ENCODE data around the gene MTERF2.
"Not testable (repeated sequence)": the region's sequence is repeated elsewhere in the genome, so short reads cannot be mapped to it uniquely, and the experiment has no call there.

The MTERF2 gene

DNA sequence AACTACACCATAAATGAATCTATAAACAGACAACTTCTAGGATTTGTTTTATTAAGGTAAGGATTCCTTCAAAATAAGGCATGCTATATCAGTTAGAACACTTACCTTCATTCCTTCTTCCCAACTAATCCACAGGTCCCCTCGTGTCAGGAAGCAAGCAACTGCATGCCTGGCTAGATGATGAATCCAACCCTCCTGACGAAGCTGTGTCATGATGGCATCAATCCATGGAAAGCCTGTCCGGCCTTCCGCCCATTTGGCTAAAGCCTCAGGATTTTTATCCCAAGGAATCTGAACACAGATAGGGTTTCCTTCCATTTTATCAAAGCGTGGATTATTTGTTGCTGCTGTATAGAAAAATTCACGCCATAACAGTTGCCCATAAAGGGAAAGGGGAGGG lies 12.5 kb upstream of the MTERF2 start:
- no peak overlapping the region for H3K27ac ChIP-seq (replicated peaks)
- no peak for TF ChIP-seq POLR2AphosphoS5 (IDR thresholded peaks at IDR 0.05; ENCODE audit: low read depth)
- no peak for TF ChIP-seq GABPA (IDR thresholded peaks at IDR 0.05; ENCODE audit: low read depth)
- TF ChIP-seq, protein P1, sequence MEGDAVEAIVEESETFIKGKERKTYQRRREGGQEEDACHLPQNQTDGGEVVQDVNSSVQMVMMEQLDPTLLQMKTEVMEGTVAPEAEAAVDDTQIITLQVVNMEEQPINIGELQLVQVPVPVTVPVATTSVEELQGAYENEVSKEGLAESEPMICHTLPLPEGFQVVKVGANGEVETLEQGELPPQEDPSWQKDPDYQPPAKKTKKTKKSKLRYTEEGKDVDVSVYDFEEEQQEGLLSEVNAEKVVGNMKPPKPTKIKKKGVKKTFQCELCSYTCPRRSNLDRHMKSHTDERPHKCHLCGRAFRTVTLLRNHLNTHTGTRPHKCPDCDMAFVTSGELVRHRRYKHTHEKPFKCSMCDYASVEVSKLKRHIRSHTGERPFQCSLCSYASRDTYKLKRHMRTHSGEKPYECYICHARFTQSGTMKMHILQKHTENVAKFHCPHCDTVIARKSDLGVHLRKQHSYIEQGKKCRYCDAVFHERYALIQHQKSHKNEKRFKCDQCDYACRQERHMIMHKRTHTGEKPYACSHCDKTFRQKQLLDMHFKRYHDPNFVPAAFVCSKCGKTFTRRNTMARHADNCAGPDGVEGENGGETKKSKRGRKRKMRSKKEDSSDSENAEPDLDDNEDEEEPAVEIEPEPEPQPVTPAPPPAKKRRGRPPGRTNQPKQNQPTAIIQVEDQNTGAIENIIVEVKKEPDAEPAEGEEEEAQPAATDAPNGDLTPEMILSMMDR (IDR thresholded peaks at IDR 0.05; ENCODE audit: insufficient read depth, low read length) = no peak
- TF ChIP-seq SPI1 (IDR thresholded peaks at IDR 0.05; ENCODE audit: borderline replicate concordance, low read depth) = no peak
- TF ChIP-seq, protein P2, sequence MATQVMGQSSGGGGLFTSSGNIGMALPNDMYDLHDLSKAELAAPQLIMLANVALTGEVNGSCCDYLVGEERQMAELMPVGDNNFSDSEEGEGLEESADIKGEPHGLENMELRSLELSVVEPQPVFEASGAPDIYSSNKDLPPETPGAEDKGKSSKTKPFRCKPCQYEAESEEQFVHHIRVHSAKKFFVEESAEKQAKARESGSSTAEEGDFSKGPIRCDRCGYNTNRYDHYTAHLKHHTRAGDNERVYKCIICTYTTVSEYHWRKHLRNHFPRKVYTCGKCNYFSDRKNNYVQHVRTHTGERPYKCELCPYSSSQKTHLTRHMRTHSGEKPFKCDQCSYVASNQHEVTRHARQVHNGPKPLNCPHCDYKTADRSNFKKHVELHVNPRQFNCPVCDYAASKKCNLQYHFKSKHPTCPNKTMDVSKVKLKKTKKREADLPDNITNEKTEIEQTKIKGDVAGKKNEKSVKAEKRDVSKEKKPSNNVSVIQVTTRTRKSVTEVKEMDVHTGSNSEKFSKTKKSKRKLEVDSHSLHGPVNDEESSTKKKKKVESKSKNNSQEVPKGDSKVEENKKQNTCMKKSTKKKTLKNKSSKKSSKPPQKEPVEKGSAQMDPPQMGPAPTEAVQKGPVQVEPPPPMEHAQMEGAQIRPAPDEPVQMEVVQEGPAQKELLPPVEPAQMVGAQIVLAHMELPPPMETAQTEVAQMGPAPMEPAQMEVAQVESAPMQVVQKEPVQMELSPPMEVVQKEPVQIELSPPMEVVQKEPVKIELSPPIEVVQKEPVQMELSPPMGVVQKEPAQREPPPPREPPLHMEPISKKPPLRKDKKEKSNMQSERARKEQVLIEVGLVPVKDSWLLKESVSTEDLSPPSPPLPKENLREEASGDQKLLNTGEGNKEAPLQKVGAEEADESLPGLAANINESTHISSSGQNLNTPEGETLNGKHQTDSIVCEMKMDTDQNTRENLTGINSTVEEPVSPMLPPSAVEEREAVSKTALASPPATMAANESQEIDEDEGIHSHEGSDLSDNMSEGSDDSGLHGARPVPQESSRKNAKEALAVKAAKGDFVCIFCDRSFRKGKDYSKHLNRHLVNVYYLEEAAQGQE (IDR thresholded peaks at IDR 0.05; ENCODE audit: insufficient replicate concordance, low read depth) = no peak

DNA sequence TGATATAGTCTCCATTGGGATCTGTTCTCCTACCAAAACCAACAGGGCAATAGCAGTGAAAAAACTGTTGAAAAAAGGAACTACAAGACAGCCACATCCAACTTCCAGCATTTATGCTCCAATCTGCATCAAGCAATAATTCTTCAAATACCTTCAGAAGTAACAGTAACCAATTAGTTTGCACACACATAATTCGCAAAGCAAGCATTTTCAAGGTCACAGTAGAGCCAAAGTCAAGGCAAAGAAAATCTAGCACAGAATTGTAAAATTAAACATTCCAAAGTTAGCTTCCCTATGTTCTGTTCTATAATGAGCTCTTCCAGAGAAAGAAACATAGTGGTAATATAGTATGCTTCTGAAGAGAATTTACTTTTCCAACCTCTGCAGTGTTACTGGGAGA lies 11.0 kb upstream of the MTERF2 start:
- no peak overlapping the region for H3K4me3 ChIP-seq (replicated peaks; ENCODE audit: insufficient read depth, low read length)
- TF ChIP-seq, protein P1 (IDR thresholded peaks at IDR 0.05; ENCODE audit: insufficient read depth, low read length) = no peak
- TF ChIP-seq GABPA (IDR thresholded peaks at IDR 0.05; ENCODE audit: low read depth) (no peak), POLR2AphosphoS5 (IDR thresholded peaks at IDR 0.05; ENCODE audit: low read depth) (no peak), SPI1 (IDR thresholded peaks at IDR 0.05; ENCODE audit: borderline replicate concordance, low read depth) (no peak)
- TF ChIP-seq, protein P2 (IDR thresholded peaks at IDR 0.05; ENCODE audit: insufficient replicate concordance, low read depth) = no peak
- H3K27ac ChIP-seq (replicated peaks) = no peak overlapping the region
- no peak for DNase-seq (ENCODE audit: low read depth in 1 of 2, low spot score in 1 of 2)
- H3K27me3 ChIP-seq (ENCODE audit: insufficient read depth, poor library complexity, severe bottlenecking) = no peaks in the 10 kb centered on the region

More for the DNA sequence above, 12.5 kb upstream of the MTERF2 start:
- no peak overlapping the region for H3K4me3 ChIP-seq (replicated peaks; ENCODE audit: insufficient read depth, low read length)
- no peaks in the 10 kb centered on the region for H3K27me3 ChIP-seq (ENCODE audit: insufficient read depth, poor library complexity, severe bottlenecking)
- no peak for DNase-seq (ENCODE audit: low read depth in 1 of 2, low spot score in 1 of 2)

DNA sequence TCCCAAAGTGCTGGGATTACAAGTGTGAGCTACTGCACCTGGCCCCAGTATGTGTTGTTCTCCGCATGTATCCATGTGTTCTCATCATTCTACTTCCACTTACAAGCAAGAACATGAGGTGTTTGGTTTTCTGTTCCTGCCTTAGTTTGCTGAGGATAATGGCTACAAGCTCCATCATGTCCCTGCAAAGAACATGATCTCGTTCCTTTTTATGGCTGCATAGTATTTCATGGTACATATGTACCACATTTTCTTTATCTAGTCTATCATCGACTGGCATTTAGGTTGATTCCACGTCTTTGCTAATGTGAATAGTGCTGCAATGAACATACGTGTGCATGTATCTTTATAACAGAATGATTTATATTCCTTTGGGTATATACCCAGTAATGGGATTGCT lies 9.2 kb upstream of the MTERF2 start:
- not testable (repeated sequence) for H3K27me3 ChIP-seq (ENCODE audit: insufficient read depth, poor library complexity, severe bottlenecking); DNase-seq (ENCODE audit: low read depth in 1 of 2, low spot score in 1 of 2); H3K27ac ChIP-seq (replicated peaks); H3K4me3 ChIP-seq (replicated peaks; ENCODE audit: insufficient read depth, low read length)

DNA sequence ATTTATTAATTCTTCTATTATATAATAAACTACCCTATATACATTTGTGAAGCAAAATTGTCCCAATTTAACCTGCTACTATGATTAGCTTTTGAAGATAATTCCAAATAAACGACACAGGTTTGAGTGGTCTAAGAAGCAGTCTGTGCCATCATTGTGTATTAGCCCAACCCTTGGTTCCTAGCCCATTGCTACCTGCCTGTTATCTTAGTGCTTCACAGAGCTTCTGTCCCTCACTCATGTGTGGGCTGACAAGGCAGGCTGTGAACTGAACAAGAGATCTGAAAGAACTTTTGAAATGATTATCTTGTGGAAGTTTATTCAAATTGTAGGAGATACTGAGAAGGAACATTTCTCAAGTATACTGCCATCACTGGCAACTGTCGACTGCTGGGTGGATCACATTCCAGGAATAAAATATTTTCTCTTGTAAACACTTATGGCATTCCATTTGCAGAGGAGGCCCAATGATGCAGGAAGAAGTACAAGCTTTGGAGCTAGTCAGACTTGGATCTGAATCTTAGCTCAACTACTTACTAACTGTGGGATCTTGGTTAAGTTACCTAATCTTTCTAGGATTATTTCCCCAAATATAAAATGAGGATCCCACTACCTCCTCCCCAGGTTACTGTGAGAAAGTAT lies 7.8 kb upstream of the MTERF2 start:
- TF ChIP-seq, protein P1 (IDR thresholded peaks at IDR 0.05; ENCODE audit: insufficient read depth, low read length) = no peak
- TF ChIP-seq, protein P2 (IDR thresholded peaks at IDR 0.05; ENCODE audit: insufficient replicate concordance, low read depth) = no peak
- TF ChIP-seq SPI1 (IDR thresholded peaks at IDR 0.05; ENCODE audit: borderline replicate concordance, low read depth) = no peak
- TF ChIP-seq GABPA (IDR thresholded peaks at IDR 0.05; ENCODE audit: low read depth) = no peak
- no peak overlapping the region for H3K27ac ChIP-seq (replicated peaks)

More for the DNA sequence above, 7.8 kb upstream of the MTERF2 start:
- DNase-seq (ENCODE audit: low read depth in 1 of 2, low spot score in 1 of 2) = no peak
- Histone ChIP-seq H3K4me3 (replicated peaks; ENCODE audit: insufficient read depth, low read length) (no peak overlapping the region), H3K27me3 (ENCODE audit: insufficient read depth, poor library complexity, severe bottlenecking) (no peaks in the 10 kb centered on the region)
